ENCODE measurements around the gene ADAMTSL4.

The ADAMTSL4 gene

DNA sequence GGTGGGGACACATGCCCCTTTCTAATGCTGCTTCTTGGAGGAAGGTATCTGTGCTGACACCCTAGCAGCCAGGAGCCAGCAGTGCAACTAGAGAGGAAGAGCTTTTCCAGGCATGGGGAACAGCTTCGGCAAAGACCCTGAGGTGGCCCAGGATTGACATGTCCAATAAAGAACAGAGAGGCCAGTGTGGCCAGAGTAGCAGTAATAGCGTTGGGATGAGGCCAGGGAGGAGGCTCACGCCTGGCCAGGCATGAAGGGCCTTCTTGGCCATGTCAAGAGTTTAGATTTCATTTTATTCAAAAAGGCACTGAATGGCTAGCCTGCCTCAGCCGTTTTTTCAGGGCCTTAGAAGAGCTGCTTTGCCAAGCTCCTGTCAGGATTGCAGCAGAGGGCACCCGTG, 16.3 kb upstream of the ADAMTSL4 start:
- in situ Hi-C loops (cut with MboI; ENCODE audit: low sequenced_read_pairs) = loop anchor here (10.0 kb wide), 1 partner anchor 278 kb away; the partner anchor contains the start of gene CA14

DNA sequence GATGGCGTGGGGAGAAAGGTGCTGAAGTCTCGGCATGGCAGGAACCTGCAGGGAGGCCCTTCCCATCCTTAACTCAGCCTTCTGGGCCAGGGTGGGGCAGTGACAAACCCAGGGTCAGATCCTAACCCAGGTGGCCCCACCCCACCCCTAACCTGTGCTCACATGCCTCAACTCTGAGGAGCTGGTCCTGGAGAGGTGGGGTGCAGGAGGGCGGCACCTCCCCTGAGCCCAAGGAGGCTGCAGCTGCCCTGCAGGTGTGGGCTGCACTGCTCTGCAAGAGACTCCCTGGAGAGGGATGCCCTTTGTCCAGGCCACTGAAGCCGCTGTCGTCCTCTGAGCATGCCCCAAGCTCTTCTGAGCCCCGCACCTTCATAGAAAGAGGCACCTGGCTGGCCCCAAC, 15.2 kb upstream of the ADAMTSL4 start:
- in situ Hi-C loops (cut with MboI; ENCODE audit: low sequenced_read_pairs) = loop anchor here (10.0 kb wide), 1 partner anchor 279 kb away; the partner anchor contains the start of gene CA14

DNA sequence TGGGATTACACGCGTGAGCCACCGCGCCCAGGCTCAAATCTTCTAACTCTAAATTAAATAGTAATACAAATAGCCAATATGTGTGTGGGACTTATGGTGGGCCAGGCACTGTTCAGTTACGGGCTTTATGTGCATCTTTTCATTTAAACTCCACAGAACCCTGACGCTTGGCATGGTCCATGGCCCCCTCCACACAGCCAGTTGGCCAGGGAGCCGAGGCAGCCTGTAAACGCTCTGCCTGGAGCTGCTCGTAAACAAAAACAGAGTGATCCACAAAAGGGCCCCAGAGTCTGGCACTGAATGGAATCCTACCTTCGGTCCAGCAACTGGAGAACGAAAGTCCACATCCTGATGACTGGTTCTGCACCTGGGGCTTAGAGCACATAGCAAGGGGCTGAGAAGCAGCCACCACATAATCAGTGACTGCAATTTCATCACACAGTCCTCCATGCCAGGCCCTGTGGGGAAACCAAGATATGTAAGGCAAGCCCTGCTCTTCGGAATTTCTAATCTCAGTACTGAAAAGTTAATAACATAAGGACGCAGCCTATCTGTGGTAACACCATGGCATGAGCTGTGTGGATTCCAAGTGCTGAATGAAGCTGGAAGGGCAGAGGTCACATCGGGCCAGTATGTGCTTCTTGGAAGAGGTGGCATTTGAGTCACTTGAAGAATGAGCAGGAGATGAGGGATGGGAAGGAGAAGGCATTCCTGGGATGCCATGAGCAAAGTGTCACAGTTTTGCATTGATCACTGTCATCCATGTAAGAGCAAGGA, 13.5 kb upstream of the ADAMTSL4 start:
- in situ Hi-C loops (cut with MboI; ENCODE audit: low sequenced_read_pairs) = loop anchor here (10.0 kb wide), 1 partner anchor 281 kb away; the partner anchor contains the start of gene CA14

DNA sequence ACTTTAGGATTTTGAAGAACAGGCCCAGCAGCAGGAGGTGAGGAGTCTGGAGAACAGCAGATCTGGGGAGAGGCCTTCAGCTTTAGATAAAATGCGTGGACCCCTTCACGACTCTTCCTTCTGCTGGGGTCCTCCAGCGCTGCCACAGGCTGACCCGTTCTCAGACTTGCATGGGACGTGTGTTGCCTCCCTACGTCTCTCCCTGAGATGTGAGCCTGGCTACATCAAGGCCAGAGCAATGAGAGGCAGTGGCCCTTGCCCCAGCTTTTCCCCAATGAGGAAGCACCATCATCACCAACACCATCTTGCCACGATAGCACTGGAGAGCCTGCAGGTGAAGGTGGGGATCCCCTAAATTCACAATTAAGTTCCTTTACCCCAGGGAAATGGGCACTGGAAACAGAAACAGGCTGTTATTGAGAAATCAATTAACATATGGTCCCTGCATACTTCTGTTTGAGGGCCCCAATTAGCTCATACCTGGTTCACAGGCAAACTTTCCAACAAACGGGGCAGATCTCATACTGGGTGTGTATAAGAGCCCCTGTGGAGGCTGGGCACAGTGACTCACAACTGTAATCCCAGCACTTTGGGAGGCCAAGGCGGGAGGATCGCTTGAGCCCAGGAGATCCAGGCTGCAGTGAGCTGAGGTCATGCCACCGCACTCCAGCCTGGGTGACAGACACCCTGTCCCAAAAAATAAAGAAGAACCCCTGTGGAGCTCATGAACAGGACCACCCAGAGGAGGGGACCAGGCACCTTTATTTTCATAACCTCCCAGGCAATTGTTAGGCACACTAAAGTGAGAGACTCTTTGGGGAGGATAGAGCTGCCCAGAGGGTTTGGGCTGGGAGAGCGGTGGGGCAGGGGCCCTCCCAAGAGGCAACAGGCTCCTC, 12.1 kb upstream of the ADAMTSL4 start:
- in situ Hi-C loops (cut with MboI; ENCODE audit: low sequenced_read_pairs) = loop anchor here (10.0 kb wide), 1 partner anchor 282 kb away; the partner anchor contains the start of gene CA14

DNA sequence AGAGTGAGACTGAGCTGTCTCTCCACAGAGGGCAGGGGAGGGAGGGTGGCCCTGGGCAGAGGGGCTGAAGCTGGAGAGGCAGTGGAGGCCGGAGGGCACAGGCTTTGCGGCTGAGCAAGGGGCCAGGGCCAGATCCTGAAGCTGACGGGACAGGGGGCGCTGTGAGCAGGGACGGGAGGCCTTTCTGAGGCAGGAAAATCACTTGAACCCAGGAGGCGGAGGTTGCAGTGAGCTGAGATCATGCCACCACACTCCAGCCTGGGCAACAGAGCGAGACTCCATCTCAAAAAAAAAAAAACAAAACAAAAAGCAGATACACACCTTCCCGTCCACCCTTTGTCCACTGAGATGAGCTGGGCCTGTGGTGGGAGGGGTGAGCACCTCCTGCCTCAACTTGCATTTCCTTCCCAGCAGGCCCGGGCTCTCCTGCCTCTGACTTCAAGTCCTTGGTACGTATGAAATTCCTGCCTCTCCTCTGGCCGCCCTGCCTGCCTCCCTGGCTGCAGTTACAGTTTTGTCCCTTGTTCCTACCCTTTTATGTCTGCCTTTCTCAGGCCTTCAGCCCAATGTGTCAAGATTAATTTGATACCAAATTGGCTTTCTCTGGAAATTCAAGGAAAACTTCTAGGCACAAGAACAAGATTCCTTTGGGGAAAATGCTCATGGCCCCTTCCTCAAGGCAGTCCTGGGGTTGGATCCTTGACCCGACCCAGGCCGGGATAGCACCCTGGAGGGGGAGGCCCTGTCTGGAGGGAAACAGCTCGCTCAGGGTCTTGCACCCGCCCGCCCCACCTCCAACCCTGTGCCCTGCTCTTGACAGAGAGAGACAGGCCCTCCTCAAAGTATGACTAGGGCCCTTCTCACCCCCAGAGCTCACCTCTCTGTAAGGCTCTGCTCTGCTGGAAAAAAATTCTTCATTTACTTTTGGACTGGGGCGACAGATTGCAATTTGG, 11.2 kb upstream of the ADAMTSL4 start:
- in situ Hi-C loops (cut with MboI; ENCODE audit: low sequenced_read_pairs) = loop anchor here (10.0 kb wide), 1 partner anchor 283 kb away; the partner anchor contains the start of gene CA14

DNA sequence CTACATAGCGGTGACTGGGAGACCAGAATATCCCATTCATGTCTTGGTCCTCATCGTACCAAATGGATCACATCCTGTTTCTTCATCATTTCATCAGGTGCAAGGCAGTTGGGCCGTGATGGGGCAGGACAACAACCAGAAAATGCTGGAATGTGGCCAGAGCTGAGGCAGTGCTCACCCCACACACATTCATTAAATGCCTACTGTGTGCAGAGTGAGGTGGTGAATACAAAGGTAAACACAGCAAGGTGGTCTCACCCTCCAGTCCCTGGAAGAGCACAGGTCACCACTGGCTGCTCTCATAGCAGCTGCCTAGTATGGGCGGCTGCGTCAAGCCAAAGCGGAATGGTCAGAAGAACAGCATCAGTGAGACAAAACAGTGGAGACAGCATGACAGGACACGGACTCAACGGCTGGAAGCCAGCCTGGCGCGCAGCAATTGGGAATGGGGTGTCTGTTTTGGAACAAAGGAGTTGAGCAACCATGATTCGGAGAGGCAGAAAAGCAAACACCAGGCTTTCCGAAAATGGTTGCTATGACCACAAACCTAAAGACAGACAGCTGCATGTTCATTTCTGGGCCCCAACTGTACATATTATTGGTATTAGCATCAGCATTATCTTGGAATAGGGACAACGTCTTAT, 5.6 kb upstream of the ADAMTSL4 start:
- in situ Hi-C loops (cut with MboI; ENCODE audit: low sequenced_read_pairs) = no loop called here

DNA sequence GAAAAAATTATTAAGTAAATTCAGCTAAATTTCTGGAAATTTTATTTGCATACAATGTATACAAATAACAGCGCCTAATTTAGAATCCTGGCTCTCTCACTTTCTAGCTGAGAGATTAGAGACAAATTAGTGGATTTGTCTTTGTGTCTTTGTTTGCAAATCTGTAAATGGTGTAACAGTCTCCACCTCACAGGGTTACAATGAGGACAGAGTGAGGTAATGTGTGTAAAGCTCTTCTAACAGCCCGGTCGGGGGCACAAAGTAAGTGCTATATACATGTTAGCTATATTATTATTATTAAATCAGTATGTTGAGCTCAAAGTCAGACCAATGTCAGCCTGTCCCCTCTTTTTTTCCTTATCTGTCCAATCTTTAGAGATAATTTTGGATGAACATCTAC, 5.0 kb upstream of the ADAMTSL4 start:
- in situ Hi-C loops (cut with MboI; ENCODE audit: low sequenced_read_pairs) = no loop called here

DNA sequence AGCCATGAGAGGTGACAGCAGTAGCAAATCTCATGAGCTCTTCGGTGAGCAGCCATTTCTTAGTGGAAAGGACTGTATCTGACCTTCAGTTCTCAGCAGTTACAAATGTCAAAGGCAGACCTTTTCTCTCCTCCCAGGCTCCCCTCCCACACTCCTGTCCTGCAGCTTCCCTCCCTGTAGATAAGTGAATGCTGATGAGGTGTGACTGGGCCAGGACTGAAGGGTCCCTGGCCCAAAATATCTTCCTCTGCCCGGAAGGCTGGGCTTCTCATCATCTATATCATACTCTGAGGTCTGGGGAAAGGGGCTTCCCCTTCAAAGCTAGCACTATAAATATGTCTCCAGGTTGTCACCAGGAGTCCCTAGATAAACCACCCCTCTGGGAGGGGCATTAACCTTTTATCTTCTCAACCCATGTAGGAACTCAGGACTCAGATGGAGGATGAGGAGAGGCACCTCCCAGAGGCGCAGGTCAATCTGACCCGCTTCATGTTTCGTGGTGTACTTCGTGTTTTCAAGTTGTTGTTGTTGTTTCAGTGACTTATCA, 3.6 kb upstream of the ADAMTSL4 start:
- in situ Hi-C loops (cut with MboI; ENCODE audit: low sequenced_read_pairs) = no loop called here

DNA sequence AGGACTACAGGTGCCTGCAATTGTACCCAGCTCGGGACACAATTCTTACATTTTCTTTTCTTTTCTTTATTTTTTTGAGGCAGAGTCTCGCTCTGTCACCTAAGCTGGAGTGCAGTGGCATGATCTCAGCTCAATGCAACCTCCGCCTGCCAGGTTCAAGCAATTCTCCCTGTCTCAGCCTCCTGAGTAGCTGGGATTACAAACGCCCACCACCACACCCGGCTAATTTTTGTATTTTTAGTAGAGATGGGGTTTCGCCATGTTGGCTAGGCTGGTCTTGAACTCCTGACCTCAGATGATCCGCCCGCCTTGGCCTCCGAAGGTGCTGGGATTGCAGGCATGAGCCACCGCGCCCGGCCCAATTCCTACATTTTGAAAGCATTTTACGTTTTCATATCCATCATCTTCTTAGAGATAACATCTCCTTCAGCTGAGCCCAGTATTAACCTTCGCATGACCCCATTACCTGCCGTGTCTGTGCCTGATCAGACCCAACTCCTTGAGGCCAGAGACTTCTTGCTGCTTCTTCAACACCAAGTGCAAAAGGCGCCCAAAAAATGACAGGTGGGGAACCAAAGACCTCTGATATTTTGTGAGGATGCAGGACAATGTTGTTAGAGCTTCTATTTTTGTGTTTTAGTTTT, 2.8 kb upstream of the ADAMTSL4 start:
- in situ Hi-C loops (cut with MboI; ENCODE audit: low sequenced_read_pairs) = no loop called here

DNA sequence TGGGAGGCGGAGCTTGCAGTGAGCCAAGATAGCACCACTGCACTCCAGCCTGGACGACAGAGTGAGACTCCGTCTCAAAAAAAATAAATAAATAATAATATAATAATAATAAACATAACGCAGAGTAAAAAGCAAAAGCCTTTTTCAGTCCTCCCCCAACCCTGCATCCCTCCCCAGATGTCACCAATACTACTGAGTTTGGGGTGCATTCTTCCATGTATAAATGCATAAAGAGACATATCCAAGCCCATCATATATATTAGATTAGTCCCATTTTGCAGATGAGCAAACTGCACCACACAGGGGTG, 930 bp upstream of the ADAMTSL4 start:
- in situ Hi-C loops (cut with MboI; ENCODE audit: low sequenced_read_pairs) = no loop called here

DNA sequence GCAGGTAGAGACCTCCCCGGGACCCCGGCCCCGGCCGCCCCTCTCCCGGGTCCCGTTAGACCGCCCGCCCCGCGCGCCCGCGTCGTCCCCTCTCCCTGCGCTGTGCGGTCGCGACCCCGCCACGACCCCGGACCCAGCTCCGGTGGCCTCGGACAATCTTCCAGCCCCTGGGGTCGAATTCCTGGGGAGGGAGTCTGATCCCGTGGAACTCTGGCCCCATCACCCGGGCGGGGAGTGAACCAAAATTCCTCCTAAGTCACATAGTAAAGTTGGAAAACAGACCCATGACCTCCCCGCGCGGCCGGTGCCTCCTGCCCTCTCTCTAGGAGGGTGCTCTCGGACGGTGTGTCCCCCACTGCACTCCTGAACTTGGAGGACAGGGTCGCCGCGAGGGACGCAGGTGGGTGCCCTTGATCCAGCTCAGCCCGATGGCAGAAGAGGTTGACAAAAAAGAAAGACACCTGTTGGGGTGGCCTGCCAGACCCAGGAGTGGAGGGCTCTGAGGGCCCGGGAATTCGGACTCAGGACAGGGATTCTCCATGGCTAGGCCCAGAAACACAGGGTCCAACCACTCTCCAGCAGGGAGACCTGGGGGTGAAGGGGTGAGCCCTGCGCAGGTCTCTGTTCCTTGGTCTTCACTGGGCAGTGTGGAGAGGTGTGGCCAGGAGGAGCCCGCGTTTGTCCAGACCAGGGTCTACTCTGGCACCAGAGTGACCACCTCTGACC, 451 bp downstream of the ADAMTSL4 start:
- in situ Hi-C loops (cut with MboI; ENCODE audit: low sequenced_read_pairs) = no loop called here

DNA sequence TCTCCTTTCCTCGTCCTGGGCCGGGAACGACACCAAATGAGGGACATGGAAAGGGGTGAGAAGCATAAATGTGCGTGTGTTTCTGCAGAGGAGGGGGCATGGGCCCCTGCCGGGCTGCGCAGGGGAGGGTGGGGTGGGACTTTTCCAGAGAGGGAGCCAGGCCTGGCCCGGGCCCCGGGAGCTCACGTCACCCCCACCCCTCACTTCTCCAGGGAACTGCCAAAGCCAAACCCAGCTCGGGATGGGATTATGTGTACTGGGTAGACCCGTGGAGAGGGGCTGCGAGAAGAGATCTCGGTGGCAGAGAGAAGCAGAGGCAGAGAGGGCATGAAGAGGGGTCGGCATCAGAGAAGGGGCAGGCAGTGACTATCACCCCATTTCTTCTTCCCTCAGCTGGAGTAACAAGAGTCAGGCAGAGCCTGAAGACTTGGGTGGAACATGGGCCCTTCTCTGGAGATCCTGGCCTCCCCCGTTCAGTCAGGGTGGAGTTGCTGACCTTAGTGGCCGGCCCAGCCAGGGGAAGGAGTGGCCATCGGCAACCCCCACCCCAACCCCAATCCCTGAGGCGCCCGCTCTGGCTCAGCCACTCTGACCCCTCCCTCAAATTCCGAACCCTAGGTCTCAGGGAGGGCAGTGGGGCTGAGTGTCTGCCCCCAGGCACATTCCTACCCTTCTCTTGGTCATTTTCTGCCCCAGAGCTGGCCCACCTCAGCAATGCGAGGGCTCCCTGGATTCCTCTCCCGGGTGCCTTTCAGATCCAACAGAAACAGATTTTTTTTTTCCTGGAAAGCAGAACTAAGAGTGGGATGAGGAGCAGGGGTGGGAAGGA, 1.2 kb downstream of the ADAMTSL4 start:
- in situ Hi-C loops (cut with MboI; ENCODE audit: low sequenced_read_pairs) = no loop called here

DNA sequence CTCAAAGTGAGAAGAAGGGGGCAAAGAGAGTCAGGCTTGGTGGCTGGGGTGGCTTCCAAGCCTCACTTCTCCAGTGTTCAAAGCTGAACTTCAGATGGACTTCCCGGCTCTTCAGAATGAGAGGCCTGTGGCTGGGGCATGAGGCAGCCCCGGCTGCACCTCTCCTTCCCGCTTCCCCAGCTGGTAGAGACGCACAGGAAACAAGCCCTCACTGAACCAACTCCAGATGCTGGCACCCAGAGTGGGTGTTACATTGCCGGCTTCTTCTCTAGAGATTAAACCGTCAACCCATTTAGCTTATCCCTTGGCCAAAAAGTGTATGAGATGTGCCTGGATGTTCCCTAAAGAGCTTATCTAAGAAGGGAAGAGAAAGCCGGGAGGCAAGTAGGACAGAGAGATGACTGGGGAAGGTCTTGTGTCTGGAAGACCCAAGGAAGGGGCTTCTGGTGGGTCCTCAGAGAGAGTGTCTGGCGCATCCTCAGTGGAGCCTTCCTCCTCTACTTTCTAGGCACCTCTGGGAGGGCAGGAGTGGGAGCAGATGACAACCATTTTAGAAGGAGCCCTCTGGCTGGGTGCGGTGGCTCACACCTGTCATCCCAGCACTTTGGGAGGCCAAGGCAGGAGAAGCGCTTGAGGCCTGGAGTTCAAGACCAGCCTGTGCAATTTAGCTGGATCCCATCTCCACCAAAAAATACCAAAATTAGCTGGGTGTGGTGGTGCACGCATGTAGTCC, 2.0 kb downstream of the ADAMTSL4 start:
- in situ Hi-C loops (cut with MboI; ENCODE audit: low sequenced_read_pairs) = no loop called here

DNA sequence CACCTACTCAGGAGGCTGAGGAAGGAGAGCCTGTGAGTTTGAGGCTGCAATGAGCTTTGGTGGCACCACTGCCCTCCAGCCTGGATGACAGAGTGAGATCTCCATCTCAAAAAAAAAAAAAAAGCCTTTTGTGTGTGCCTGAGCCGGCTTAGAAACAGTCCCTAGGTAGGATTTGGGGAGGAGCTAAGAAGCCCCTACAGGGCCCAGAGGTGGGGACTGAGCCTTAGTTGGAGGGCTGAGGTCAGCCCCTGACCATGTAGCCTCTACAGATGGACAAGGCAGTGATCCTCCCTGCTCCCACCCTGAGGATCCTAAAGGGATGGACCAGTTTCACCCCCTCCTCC, 2.5 kb downstream of the ADAMTSL4 start:
- in situ Hi-C loops (cut with MboI; ENCODE audit: low sequenced_read_pairs) = no loop called here

DNA sequence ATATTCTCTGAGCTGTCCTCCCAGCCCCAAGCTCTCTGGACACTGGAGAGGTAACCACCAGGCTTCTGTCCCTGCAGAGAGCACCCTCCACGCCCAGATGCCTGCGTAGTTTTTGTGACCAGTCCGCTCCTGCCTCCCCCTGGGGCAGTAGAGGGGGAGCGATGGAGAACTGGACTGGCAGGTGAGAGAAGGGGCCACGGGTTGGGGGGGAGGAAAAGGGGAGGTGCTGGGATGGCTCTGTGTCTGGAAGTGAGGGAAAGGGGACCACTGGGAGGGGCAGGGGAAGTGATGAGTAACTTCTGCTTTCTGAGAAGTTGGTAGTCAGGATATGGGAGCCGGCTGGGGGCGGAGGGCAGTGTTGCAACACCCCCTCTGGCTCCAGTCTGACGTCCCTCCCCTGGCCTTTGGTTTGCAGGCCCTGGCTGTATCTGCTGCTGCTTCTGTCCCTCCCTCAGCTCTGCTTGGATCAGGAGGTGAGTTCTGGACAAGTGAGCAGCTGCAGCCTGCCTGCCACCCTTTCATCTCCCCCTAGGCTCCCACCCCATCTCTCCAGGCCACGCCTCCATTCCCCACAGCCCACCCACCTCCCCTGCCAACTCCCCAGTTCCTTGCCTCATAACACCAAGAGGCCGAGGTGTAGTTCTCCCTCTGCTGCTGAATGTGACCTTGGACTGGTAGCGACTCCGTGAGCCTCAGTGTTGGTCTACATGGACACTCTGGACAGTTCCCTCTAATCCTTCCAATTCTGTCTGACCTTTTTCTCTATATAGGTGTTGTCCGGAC, 3.1 kb downstream of the ADAMTSL4 start:
- in situ Hi-C loops (cut with MboI; ENCODE audit: low sequenced_read_pairs) = no loop called here

DNA sequence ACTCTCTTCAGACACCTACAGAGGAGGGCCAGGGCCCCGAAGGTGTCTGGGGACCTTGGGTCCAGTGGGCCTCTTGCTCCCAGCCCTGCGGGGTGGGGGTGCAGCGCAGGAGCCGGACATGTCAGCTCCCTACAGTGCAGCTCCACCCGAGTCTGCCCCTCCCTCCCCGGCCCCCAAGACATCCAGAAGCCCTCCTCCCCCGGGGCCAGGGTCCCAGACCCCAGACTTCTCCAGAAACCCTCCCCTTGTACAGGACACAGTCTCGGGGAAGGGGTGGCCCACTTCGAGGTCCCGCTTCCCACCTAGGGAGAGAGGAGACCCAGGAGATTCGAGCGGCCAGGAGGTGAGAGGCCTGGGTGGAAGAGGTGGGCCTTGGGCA, 3.7 kb downstream of the ADAMTSL4 start:
- in situ Hi-C loops (cut with MboI; ENCODE audit: low sequenced_read_pairs) = no loop called here
